GM21825 (cell line): ENCODE measurements around the gene TM9SF1.
A peak's percentile ranks its signal among the peaks of the same experiment; 100 is the strongest.

Experiments
- ATAC-seq: cut with Tn5 transposase; IDR thresholded peaks from one replicate; pipeline ENCODE4 v1.9.1; 2021; ENCODE audit warnings: mild to moderate bottlenecking, moderate library complexity; ENCODE audit not compliant: unreplicated experiment

TM9SF1 gene

DNA sequence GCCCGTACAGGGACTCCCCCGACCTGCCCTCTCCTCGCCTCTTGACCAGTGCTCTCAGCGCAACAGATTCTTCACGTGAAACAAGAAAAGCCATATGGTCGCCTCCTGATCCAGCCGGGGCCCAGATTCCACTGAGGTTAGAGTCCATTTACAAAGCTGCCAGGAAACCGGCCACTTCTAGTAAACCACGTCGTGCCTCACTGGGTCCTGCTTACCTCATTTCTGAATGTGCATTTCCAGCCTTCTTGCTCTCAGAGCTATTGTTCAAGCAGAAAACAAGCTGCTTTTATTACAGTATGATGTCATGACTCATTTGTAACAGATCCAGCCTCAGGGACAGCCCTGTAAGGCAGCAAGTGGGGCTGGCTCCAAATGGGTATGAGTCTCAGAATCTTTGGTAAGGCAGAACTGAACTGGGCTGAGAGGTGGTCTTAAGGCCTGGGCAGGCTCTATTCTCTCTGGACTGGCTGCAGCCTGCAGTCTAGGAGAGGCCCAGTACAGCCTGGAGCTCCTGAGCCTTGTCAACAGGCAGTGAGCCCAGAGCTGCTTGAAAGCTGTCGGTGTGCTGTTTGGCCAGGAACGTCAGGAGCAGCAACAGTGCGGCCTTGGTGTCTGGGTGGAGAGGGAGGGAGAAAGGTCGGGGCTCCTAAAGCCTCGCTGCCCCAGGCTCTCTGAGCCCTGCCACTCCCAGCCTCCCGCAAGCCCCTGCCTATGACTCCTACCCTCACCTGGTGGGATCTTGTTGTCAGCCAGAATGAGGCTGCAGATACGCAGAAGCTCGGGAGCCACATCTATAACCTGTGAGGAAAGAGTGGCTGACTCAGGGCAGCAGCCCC, 15.1 kb downstream of the TM9SF1 start:
- no peak for ATAC-seq

DNA sequence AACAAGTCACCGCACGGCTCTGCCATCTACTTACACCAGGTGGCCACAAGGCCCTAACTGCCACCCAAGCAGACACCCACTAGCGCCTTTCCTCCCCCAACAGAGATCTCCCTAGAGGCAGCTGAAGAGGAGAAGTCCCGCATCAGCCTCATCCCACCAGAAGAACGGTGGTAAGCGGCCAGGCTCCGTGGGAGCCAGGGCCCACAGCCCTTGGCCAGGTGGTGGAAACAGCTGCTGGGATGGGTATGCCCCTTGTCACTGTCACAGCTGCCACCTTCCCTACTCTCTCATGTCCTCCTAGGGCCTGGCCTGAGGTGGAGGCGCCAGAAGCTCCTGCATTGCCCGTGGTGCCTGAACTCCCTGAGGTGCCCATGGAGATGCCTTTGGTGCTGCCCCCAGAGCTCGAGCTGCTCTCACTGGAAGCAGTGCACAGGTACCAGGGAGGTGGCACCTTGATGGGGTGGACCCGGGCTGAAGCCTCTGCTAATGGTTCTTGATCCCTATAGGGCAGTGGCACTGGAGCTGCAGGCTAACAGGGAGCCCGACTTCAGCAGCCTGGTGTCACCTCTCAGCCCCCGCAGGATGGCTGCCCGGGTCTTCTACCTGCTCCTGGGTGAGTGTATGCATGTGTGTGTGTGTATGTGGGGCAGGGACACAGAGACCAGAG, 15.8 kb downstream of the TM9SF1 start:
- ATAC-seq: no peak

DNA sequence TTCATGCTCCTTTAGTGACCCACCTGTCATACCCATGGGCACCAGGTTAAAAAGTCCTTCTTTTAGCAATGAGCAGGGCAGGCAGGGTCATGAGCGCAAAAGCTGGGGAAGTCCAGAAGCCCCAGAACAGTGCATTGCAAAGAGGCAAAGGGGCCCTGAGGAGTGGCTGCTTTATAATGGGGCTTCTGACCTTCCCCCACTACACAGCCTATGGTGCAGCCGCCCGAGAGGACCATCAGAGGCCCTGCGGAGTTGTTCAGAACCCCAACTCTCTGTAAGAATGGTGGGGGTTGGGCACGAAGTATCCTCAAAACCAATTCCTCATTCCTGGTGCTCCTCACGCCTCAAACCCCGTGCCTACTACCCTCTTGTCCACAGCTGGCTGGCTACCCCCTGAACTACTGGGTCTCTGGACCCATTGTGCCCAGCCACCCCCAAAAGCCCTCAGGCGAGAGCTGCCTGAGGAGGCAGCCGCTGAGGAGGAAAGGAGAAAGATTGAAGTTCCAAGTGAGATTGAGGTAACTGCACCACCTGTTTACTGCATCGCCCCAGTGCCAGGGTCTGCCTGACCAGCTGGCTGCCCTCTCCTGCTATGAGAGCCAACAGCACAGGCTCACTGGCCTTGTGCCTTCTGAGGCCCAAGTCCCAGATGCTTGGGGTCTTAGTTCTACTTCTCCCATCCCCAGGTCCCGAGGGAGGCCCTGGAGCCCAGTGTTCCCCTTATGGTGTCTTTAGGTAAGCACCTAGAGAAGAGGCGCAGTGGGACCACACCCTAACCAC, 16.7 kb downstream of the TM9SF1 start:
- no peak for ATAC-seq

GRCh38 chr14:24177891-24178290, 17.4 kb downstream of the TM9SF1 start:
- ATAC-seq: no peak

DNA sequence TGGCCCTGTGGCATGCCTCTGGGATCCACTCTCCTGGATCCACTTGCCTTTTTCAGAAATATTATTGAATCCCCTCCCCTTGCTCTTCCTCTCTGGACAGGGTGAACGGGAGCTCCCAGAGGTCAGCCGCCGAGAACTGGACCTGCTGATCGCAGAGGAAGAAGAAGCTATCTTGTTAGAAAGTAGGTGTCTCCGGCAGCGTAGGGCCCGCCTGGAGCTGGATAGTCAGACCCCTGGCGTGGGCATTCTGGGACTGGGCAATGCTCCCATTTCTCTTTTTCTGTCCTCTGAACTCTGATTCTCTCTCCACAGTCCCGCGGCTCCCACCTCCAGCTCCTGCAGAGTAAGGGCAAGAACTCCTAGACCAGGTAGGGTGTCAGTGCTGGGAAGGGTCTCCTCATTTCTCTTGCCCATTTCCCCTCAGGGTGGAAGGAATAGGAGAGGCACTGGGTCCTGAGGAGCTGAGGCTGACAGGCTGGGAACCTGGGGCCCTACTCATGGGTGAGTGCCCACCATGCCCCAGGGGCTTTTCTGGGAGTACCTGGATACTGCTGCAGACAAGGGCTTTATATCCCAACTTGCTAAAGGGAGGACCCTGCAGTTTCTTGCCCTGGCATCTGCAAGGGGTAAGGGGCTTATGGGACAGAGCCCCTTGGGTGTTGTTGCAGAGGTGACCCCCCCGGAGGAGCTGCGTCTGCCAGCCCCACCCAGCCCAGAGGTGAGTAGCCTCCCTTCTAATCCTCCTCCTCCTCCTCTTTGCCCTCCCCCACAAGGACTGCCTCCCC, 18.0 kb downstream of the TM9SF1 start:
- no peak for ATAC-seq

DNA sequence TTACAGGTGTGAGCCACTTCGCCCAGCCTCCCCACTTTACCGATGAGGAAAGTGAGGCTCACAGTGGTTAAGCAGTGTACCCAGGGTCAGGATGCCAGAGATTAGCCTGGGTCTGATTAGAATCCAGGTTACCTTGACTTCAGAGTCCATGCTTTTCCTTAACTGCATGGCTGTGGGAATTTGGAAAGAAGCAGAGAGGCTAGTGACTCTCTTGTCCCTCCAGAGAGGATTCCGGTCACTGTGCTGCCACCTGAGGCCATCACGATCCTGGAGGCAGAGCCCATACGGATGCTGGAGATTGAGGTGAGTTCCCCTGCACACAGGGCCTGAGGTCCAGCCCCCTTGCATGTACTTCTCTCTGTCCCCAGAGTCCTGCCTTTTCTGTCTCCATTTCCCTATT, 18.6 kb downstream of the TM9SF1 start:
- ATAC-seq: no peak

- ATAC-seq: no peak
Observed at GRCh38 chr14:24172871-24173281, 22.4 kb downstream of the TM9SF1 start.

DNA sequence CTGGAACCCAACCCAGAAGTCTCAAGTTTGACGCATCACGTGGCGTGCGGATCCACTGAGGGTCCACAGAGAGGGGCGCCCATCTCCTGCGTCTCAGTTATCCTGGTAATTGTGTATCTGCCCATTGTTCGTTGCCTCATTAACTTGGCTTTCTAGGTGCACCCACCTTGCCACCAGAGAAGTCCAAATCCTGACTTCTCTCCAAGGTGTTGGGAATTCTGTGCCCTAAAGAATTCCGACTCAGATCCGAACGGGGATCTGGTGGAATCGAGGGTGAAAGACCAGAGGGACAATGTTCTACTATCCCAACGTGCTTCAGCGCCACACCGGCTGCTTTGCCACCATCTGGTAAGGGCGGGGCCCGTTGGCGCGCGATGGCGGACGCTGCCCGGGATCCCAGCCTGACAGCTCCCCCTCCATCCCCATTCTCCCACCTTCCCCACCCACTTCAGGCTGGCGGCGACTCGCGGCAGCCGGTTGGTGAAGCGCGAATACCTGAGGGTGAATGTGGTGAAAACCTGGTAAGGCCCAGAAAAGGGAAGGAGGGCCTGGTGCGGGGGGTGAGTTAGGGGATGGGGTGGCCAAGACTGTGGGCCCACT, 22.9 kb downstream of the TM9SF1 start:
- ATAC-seq: no peak

- peak; percentile 81 for ATAC-seq
Observed at GRCh38 chr14:24171422-24172260, 23.6 kb downstream of the TM9SF1 start, which contains the start of gene REC8. Gene REC8, plus strand, starts transcription at chr14:24172080. Its CDS starts 473 bp downstream, at chr14:24172553.

- ATAC-seq: no peak
Observed at GRCh38 chr14:24167469-24168114, 27.6 kb downstream of the TM9SF1 start.

DNA sequence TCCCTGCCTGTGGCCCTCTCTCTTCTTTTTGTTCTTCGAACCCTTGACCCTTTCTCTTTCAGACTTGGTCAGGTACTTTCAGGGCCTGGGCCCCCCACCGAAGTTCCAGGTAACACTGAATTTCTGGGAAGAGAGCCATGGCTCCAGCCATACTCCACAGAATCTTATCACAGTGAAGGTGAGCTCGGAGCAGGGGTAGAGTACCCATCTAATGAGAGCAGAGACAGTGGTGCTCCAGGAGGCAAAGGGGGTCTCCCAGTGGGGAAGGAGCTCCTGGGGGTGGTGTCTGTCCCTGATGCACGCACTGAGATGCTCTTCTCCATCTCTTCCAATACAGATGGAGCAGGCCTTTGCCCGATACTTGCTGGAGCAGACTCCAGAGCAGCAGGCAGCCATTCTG, 29.5 kb downstream of the TM9SF1 start:
- no peak for ATAC-seq

GRCh38 chr14:24164518-24164991, 30.7 kb downstream of the TM9SF1 start:
- no peak for ATAC-seq

DNA sequence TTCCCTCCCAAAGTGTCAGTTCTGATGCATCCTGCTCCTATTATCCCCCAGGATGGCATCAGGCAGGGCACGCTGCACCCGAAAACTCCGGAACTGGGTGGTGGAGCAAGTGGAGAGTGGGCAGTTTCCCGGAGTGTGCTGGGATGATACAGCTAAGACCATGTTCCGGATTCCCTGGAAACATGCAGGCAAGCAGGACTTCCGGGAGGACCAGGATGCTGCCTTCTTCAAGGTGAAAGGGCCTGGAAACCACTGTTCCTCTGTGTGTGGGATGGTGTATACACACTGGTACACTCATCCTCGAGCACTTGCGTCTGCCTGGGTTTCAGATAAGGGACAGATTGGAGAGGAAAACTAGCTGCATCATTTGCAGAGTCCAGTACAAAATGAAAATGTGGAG, 33.1 kb downstream of the TM9SF1 start:
- ATAC-seq: no peak

GRCh38 chr14:24160850-24161804, 34.1 kb downstream of the TM9SF1 start, which contains the start of gene IRF9:
Gene IRF9, plus strand, starts transcription at chr14:24161265. Its CDS starts 880 bp downstream, at chr14:24162145.
- peak; percentile 77 for ATAC-seq

DNA sequence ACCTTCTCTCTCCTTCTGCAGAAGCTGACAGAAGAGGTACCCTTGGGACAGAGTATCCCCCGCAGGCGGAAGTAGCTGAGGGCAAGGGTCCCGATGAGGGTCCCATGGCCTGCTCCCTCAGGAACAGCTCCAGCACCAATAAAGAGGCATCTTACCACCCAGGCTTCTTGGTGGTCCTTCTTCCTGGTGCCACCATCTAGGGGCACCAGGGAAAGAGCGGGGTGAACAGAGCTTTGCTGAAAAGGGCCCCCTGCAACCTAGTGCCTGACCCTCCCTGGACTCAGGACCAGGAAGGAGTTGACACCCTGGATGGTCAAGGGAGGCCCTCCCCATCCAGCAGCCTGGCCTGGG, 34.8 kb downstream of the TM9SF1 start:
- ATAC-seq: peak; percentile 3

GRCh38 chr14:24159777-24160498, 35.3 kb downstream of the TM9SF1 start:
- ATAC-seq: no peak

- ATAC-seq: no peak
Observed at GRCh38 chr14:24157331-24157730, 37.9 kb downstream of the TM9SF1 start.
